ENCODE data around the gene WDR49. TPM values are rescaled to one million over a fixed set of nuclear protein-coding genes. Genes with fewer than 3 reads are reported as not detected.

Gene WDR49
- total RNA-seq, 1 experiment from 2014 or later: 1.4 TPM

DNA sequence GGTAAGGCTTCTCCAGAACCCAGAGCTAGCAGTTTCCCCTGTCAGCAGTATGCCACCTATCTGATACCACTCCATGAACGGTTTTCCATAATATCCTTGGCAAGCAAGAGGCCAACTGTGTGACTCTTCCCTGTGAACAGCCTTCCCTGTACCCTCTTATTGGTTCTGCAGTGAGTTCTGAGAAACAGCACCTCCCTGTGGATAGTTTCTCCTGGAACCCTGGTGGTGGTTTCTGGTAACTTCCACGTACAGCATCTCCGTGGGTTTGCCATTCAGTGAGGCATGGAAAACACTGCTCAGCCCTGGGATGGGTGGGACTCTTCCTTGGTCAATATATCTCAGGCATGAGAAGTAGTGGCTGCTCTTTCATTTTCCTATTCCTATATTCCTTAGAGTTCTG lies 160.5 kb downstream of the WDR49 start:
- TF ChIP-seq, protein P1, sequence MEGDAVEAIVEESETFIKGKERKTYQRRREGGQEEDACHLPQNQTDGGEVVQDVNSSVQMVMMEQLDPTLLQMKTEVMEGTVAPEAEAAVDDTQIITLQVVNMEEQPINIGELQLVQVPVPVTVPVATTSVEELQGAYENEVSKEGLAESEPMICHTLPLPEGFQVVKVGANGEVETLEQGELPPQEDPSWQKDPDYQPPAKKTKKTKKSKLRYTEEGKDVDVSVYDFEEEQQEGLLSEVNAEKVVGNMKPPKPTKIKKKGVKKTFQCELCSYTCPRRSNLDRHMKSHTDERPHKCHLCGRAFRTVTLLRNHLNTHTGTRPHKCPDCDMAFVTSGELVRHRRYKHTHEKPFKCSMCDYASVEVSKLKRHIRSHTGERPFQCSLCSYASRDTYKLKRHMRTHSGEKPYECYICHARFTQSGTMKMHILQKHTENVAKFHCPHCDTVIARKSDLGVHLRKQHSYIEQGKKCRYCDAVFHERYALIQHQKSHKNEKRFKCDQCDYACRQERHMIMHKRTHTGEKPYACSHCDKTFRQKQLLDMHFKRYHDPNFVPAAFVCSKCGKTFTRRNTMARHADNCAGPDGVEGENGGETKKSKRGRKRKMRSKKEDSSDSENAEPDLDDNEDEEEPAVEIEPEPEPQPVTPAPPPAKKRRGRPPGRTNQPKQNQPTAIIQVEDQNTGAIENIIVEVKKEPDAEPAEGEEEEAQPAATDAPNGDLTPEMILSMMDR (IDR thresholded peaks at IDR 0.05; ENCODE audit: unreplicated experiment): peak; percentile 44
- H3K27me3 Mint-ChIP-seq (ENCODE audit: unreplicated experiment): no peaks in the 10 kb centered on the region
- no peak overlapping the region for H3K27ac Mint-ChIP-seq (ENCODE audit: unreplicated experiment)
- H3K4me1 Mint-ChIP-seq (ENCODE audit: low read depth, unreplicated experiment): no peaks in the 10 kb centered on the region
- no peak overlapping the region for H3K4me3 Mint-ChIP-seq (ENCODE audit: low read depth, unreplicated experiment)
- H3K9me3 Mint-ChIP-seq (ENCODE audit: low read depth, unreplicated experiment): peaks cover 2% of the 10 kb centered on the region
- BruUV-seq (replicated peaks): no TSS peak
- peak; percentile 17 for DNase-seq
- intact Hi-C loops (cut with micrococcal nuclease; ENCODE audit: unreplicated experiment): no loop called here
- CTCF ChIA-PET: interaction anchor here (0.5 kb wide), 1 partner anchor 291 kb away, joined by 3 read pairs; no protein-coding TSS in a partner anchor
- no peaks in the 10 kb centered on the region for H3K36me3 Mint-ChIP-seq (ENCODE audit: insufficient read depth, unreplicated experiment)

DNA sequence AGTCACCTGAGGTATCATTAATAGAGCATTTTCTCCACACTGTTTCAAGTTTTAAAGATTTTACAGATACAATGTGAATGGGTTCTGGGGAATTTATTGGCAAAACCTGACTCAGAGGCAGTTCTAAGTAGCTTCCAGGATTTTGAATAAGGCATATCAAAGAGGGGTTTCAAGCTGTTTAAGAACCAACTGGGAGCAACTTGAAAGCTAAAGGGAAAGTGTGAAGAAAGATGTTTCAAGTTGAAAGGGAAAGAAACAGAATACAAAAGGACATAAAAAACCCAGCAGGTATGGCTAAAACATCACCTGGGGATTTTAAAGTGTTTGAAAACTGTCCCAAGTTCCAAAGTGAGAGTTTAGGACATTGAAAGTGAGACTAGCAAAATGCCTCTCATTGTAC lies 162.1 kb downstream of the WDR49 start:
- TF ChIP-seq, protein P1 (IDR thresholded peaks at IDR 0.05; ENCODE audit: unreplicated experiment): no peak
- no peak for DNase-seq
- H3K4me3 Mint-ChIP-seq (ENCODE audit: low read depth, unreplicated experiment): no peak overlapping the region
- no peaks in the 10 kb centered on the region for H3K4me1 Mint-ChIP-seq (ENCODE audit: low read depth, unreplicated experiment)
- CTCF ChIA-PET: no interaction called here
- intact Hi-C loops (cut with micrococcal nuclease; ENCODE audit: unreplicated experiment): no loop called here
- no TSS peak for BruUV-seq (replicated peaks)
- H3K36me3 Mint-ChIP-seq (ENCODE audit: insufficient read depth, unreplicated experiment): no peaks in the 10 kb centered on the region
- no peaks in the 10 kb centered on the region for H3K9me3 Mint-ChIP-seq (ENCODE audit: low read depth, unreplicated experiment)
- no peaks in the 10 kb centered on the region for H3K27me3 Mint-ChIP-seq (ENCODE audit: unreplicated experiment)
- no peak overlapping the region for H3K27ac Mint-ChIP-seq (ENCODE audit: unreplicated experiment)

DNA sequence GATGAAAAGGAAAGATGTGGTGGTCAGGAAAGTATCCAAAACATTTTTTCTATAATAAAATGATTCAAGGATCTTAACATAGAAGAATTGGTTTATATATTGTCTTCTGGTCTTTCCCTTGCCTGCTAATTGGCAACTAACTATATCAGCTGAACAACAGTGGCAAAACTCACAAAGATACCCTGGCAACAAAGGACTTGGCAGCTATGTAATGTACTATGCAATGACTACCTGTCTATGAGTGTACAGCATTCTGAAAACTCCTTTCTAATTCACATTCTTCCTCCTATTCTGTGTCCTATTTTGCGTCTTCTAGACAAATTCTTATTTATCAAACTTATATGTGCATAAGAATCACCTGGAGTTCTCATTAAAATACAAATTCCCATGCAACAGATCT lies 164.2 kb downstream of the WDR49 start:
- no peak overlapping the region for H3K27ac Mint-ChIP-seq (ENCODE audit: unreplicated experiment)
- CTCF ChIA-PET: no interaction called here
- no TSS peak for BruUV-seq (replicated peaks)
- no peak for DNase-seq
- H3K4me1 Mint-ChIP-seq (ENCODE audit: low read depth, unreplicated experiment): no peaks in the 10 kb centered on the region
- intact Hi-C loops (cut with micrococcal nuclease; ENCODE audit: unreplicated experiment): no loop called here
- H3K4me3 Mint-ChIP-seq (ENCODE audit: low read depth, unreplicated experiment): no peak overlapping the region
- H3K27me3 Mint-ChIP-seq (ENCODE audit: unreplicated experiment): no peaks in the 10 kb centered on the region
- H3K9me3 Mint-ChIP-seq (ENCODE audit: low read depth, unreplicated experiment): no peaks in the 10 kb centered on the region
- TF ChIP-seq, protein P1 (IDR thresholded peaks at IDR 0.05; ENCODE audit: unreplicated experiment): no peak
- no peaks in the 10 kb centered on the region for H3K36me3 Mint-ChIP-seq (ENCODE audit: insufficient read depth, unreplicated experiment)

DNA sequence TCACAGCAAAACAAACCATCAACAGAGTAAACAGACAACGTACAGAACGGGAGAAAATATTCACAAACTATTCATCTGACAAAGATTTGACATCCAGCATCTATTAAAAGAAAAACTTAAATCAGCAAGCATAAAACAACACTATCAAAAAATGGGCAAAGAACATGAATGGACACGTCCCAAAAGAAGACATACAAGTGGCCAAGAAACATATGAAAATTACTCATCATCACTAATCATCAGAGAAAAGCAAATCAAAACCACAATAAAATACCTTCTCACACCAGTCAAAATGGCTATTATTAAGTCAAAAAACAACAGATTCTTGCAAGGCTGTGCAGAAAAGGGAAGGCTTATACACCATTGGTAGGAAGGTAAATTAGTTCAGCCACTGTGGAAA lies 166.2 kb downstream of the WDR49 start:
- intact Hi-C loops (cut with micrococcal nuclease; ENCODE audit: unreplicated experiment): no loop called here
- H3K36me3 Mint-ChIP-seq (ENCODE audit: insufficient read depth, unreplicated experiment): no peaks in the 10 kb centered on the region

More for the DNA sequence above, 166.2 kb downstream of the WDR49 start:
- CTCF ChIA-PET: no interaction called here
- TF ChIP-seq, protein P1 (IDR thresholded peaks at IDR 0.05; ENCODE audit: unreplicated experiment): no peak
- no peak for DNase-seq
- no peaks in the 10 kb centered on the region for H3K27me3 Mint-ChIP-seq (ENCODE audit: unreplicated experiment)
- no peak overlapping the region for H3K27ac Mint-ChIP-seq (ENCODE audit: unreplicated experiment)
- H3K4me3 Mint-ChIP-seq (ENCODE audit: low read depth, unreplicated experiment): no peak overlapping the region
- no peaks in the 10 kb centered on the region for H3K9me3 Mint-ChIP-seq (ENCODE audit: low read depth, unreplicated experiment)
- H3K4me1 Mint-ChIP-seq (ENCODE audit: low read depth, unreplicated experiment): no peaks in the 10 kb centered on the region
- no TSS peak for BruUV-seq (replicated peaks)
